Purkinje cell (primary cell): ENCODE measurements around the gene EIF5AL1. TPM values are rescaled to one million over a fixed set of nuclear protein-coding genes. Genes with fewer than 3 reads are reported as not detected.

ENCODE experiments used
- polyA plus RNA-seq: library from polyadenylated mRNA; unstranded; fragments of >200 nt; fragmentation: Nextera tagmentation; gene quantifications from 2 replicates; pipeline ENCODE4 v1.2.1, GENCODE V29; 2014

Gene EIF5AL1
- 0.89 and 0.92 TPM in 2 replicates for polyA plus RNA-seq

GRCh38 chr10:79511891-79512583, at the start of gene EIF5AL1:
Gene EIF5AL1 (plus strand): TSS chr10:79512533. CDS start chr10:79512650, 117 bp downstream.

GRCh38 chr10:79560160-79560709, 47.9 kb downstream of the EIF5AL1 start, which contains the start of gene SFTPA2:
Gene SFTPA2 (minus strand): TSS chr10:79560407. CDS start chr10:79559483, 924 bp downstream.

Other genes starting within 250 kb of the EIF5AL1 start
- gene PPIF, start 165.1 kb upstream of the EIF5AL1 start, polyA plus RNA-seq, result 13.1 and 15.9 TPM in 2 replicates
- 2.1 and 3.5 TPM in 2 replicates for gene ZCCHC24, start 66.9 kb upstream of the EIF5AL1 start, polyA plus RNA-seq
- gene SFTPA2, start 47.9 kb downstream of the EIF5AL1 start, polyA plus RNA-seq, result 0.14 and 0.28 TPM in 2 replicates
- not detected in 2 replicates for gene SFTPA1, start 98.4 kb downstream of the EIF5AL1 start, polyA plus RNA-seq
- gene NUTM2B, start 190.7 kb downstream of the EIF5AL1 start, polyA plus RNA-seq, result not detected in 2 replicates